Fibroblast of the aortic adventitia (primary cell): ENCODE measurements around the gene NHLRC3. TPM values are rescaled to one million over a fixed set of nuclear protein-coding genes. Genes with fewer than 3 reads are reported as not detected.
"Not testable (repeated sequence)": the region's sequence is repeated elsewhere in the genome, so short reads cannot be mapped to it uniquely, and the experiment has no call there.

Source experiments
- DNase-seq: peaks from one replicate; pipeline ENCODE4 v3.0.0-alpha.2; 2010; ENCODE audit warnings: low read depth
- H3K4me3 ChIP-seq: 2 replicates; pipeline ENCODE4 v1.5.1; 2011; ENCODE audit warnings: low read depth, mild to moderate bottlenecking, control low read depth, low read length, moderate library complexity
- CTCF ChIP-seq: IDR thresholded peaks from 2 replicates; pipeline ENCODE4 v1.5.1; 2011; ENCODE audit warnings: mild to moderate bottlenecking, low read length, control low read depth, inconsistent platforms; ENCODE audit not compliant: insufficient read depth
- total RNA-seq: library from RNA; depleted of rRNA; stranded (reverse); fragments of >200 nt; gene quantifications from 2 replicates; pipeline ENCODE4 v1.2.3, GENCODE V29; 2012; ENCODE audit warnings: low replicate concordance

The NHLRC3 gene
- total RNA-seq: 21.2 and 50.0 TPM in 2 replicates

- peak within 1 kb of the TSS; percentile 96 for H3K4me3 ChIP-seq
- TF ChIP-seq CTCF: no peak
- peak; percentile 96 for DNase-seq
Observed at GRCh38 chr13:39037880-39038568, at the start of gene NHLRC3, which contains the start of gene PROSER1. Gene NHLRC3, plus strand, starts transcription at chr13:39038456. Its CDS starts 184 bp downstream, at chr13:39038640. Gene PROSER1, minus strand, starts transcription at chr13:39038089. Its CDS starts 847 bp downstream, at chr13:39037242.

- H3K4me3 ChIP-seq: no peak within 1 kb of the TSS
- no peak for DNase-seq
- no peak for TF ChIP-seq CTCF
Observed at GRCh38 chr13:38990693-38991092, 47.6 kb upstream of the NHLRC3 start, which contains the start of gene STOML3. Gene STOML3, minus strand, starts transcription at chr13:38990831. Its CDS starts 110 bp downstream, at chr13:38990721.

GRCh38 chr13:38993381-38993780 is 44.9 kb upstream of the NHLRC3 start:
- no peak for DNase-seq
- no peak for TF ChIP-seq CTCF
- H3K4me3 ChIP-seq: no peak overlapping the region

GRCh38 chr13:38998739-38999138 is 39.5 kb upstream of the NHLRC3 start:
- no peak for DNase-seq

GRCh38 chr13:39006371-39007111 is 31.7 kb upstream of the NHLRC3 start:
- DNase-seq, H3K4me3 ChIP-seq: not testable (repeated sequence)

More at GRCh38 chr13:38998739-38999138, 39.5 kb upstream of the NHLRC3 start:
- no peak for TF ChIP-seq CTCF
- no peak overlapping the region for H3K4me3 ChIP-seq

GRCh38 chr13:39012608-39013007 is 25.6 kb upstream of the NHLRC3 start:
- no peak overlapping the region for H3K4me3 ChIP-seq
- TF ChIP-seq CTCF: no peak
- no peak for DNase-seq

- DNase-seq: no peak
- H3K4me3 ChIP-seq: no peak overlapping the region
- TF ChIP-seq CTCF: no peak
Observed at GRCh38 chr13:39013462-39013861, 24.8 kb upstream of the NHLRC3 start.
